ENCODE measurements around the gene MYO18A. TPM values are rescaled to one million over a fixed set of nuclear protein-coding genes. Genes with fewer than 3 reads are reported as not detected.

The MYO18A gene
- total RNA-seq, 3 donors from 2014 or later (not counting 1 experiment from before 2014, with no cell fraction given), result 110 to 117 (median 115) TPM

DNA sequence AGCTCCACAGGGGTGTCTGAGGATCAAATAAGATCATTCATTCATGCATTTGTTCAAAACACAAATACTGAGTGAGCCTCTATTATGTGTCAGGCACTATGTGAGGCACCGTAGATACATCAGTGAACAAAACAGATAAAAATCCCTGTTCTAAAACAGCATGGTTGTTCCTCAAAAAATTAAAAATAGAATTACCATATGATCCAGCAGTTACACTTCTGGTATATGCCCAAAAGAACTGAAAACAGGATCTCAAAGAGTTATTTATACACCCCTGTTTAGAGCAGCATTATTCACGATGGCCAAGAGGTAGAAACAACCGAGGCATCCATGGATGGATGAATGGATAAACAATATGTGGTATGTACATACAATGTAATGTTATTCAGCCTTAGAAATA, 121.8 kb downstream of the MYO18A start:
- 90% methylated on average over 3 of the region's 3 CpGs for WGBS (ENCODE audit: insufficient coverage)
- Mint-ChIP-seq H3K27me3 (ENCODE audit: low read depth in 2 of 2) (no peaks in the 10 kb centered on the region), H3K4me1 (no peaks in the 10 kb centered on the region), H3K27ac (no peak overlapping the region), H3K36me3 (no peaks in the 10 kb centered on the region), H3K9me3 (no peaks in the 10 kb centered on the region), H3K4me3 (no peak overlapping the region)
- Histone ChIP-seq H3K4me1 (ENCODE audit: control insufficient read depth, insufficient read depth, low read length) (no peaks in the 10 kb centered on the region), H3K27ac (ENCODE audit: low read length) (no peak overlapping the region), H3K27me3 (ENCODE audit: control insufficient read depth, insufficient read depth, low read length) (no peaks in the 10 kb centered on the region), H3K9me3 (ENCODE audit: control insufficient read depth, insufficient read depth, low read length) (no peaks in the 10 kb centered on the region), H3K36me3 (ENCODE audit: control insufficient read depth, insufficient read depth, low read length) (no peaks in the 10 kb centered on the region), H3K4me3 (ENCODE audit: low read length) (no peak overlapping the region)
- intact Hi-C loops (cut with micrococcal nuclease), result no loop called here
- DNase-seq (no peak), ATAC-seq (no peak)
- TF ChIP-seq, protein P1, sequence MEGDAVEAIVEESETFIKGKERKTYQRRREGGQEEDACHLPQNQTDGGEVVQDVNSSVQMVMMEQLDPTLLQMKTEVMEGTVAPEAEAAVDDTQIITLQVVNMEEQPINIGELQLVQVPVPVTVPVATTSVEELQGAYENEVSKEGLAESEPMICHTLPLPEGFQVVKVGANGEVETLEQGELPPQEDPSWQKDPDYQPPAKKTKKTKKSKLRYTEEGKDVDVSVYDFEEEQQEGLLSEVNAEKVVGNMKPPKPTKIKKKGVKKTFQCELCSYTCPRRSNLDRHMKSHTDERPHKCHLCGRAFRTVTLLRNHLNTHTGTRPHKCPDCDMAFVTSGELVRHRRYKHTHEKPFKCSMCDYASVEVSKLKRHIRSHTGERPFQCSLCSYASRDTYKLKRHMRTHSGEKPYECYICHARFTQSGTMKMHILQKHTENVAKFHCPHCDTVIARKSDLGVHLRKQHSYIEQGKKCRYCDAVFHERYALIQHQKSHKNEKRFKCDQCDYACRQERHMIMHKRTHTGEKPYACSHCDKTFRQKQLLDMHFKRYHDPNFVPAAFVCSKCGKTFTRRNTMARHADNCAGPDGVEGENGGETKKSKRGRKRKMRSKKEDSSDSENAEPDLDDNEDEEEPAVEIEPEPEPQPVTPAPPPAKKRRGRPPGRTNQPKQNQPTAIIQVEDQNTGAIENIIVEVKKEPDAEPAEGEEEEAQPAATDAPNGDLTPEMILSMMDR (IDR thresholded peaks at IDR 0.05), result no peak

DNA sequence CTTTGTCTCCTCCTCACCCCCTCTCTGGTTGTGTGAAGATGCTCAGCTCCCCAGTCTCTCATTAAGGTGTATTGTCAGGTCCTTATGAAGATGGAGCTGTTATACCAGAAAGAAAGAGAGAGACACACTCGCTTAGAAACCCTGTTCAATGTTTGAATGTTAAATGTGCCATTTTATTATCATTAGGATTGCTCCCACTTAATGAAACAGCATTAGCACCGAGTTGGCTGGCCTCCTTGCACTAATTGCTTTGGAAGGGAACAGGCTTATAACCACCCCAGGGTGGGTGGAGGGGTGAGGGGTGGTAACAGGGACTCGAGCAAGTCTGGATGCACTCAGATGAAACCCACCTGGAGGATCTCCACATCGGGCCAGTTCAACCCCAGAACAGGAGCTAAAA, 122.8 kb downstream of the MYO18A start:
- no peaks in the 10 kb centered on the region for H3K9me3 Mint-ChIP-seq
- no peaks in the 10 kb centered on the region for H3K36me3 ChIP-seq (ENCODE audit: control insufficient read depth, insufficient read depth, low read length)
- no peaks in the 10 kb centered on the region for H3K9me3 ChIP-seq (ENCODE audit: control insufficient read depth, insufficient read depth, low read length)
- H3K27me3 Mint-ChIP-seq (ENCODE audit: low read depth in 2 of 2), result no peaks in the 10 kb centered on the region
- intact Hi-C loops (cut with micrococcal nuclease), result no loop called here
- no peak overlapping the region for H3K4me3 Mint-ChIP-seq
- no peak overlapping the region for H3K4me3 ChIP-seq (ENCODE audit: low read length)
- H3K27ac Mint-ChIP-seq, result no peak overlapping the region
- H3K27me3 ChIP-seq (ENCODE audit: control insufficient read depth, insufficient read depth, low read length), result no peaks in the 10 kb centered on the region
- TF ChIP-seq, protein P1 (IDR thresholded peaks at IDR 0.05), result no peak
- H3K4me1 ChIP-seq (ENCODE audit: control insufficient read depth, insufficient read depth, low read length), result no peaks in the 10 kb centered on the region
- DNase-seq, result no peak
- H3K4me1 Mint-ChIP-seq, result no peaks in the 10 kb centered on the region
- no peak overlapping the region for H3K27ac ChIP-seq (ENCODE audit: low read length)
- ATAC-seq, result no peak
- no peaks in the 10 kb centered on the region for H3K36me3 Mint-ChIP-seq
- WGBS (ENCODE audit: insufficient coverage), result 89% methylated on average over 3 of the region's 4 CpGs

DNA sequence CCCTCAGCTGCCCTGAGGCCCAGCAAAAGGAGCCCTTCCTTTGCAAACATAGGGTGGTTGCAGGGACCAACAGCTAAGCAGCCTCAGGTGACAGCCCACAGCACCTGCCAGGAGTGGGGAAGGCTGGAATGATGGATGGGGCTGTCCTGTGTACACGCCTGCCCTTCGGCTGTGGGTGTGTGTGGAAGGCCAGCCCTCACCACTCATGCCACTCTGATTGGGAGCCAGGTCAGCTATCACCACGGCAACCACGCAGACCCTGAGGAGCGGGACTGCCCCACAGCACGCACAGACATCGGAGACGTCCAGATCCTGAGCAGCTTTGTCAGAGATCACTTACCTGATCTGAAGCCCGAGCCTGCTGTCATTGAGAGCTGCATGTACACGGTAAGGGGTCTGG, 125.4 kb downstream of the MYO18A start:
- TF ChIP-seq, protein P1 (IDR thresholded peaks at IDR 0.05), result no peak
- H3K27ac Mint-ChIP-seq, result no peak overlapping the region
- H3K36me3 ChIP-seq (ENCODE audit: control insufficient read depth, insufficient read depth, low read length), result no peaks in the 10 kb centered on the region
- H3K4me3 ChIP-seq (ENCODE audit: low read length), result no peak overlapping the region
- no peaks in the 10 kb centered on the region for H3K4me1 Mint-ChIP-seq
- ATAC-seq (no peak), DNase-seq (no peak)
- H3K27me3 Mint-ChIP-seq (ENCODE audit: low read depth in 2 of 2), result no peaks in the 10 kb centered on the region
- H3K36me3 Mint-ChIP-seq, result no peaks in the 10 kb centered on the region
- no peaks in the 10 kb centered on the region for H3K4me1 ChIP-seq (ENCODE audit: control insufficient read depth, insufficient read depth, low read length)
- 94% methylated on average over 10 of the region's 10 CpGs for whole genome bisulfite sequencing (ENCODE audit: insufficient coverage)
- H3K4me3 Mint-ChIP-seq, result no peak overlapping the region
- intact Hi-C loops (cut with micrococcal nuclease), result no loop called here
- no peaks in the 10 kb centered on the region for H3K27me3 ChIP-seq (ENCODE audit: control insufficient read depth, insufficient read depth, low read length)
- H3K27ac ChIP-seq (ENCODE audit: low read length), result no peak overlapping the region
- no peaks in the 10 kb centered on the region for H3K9me3 ChIP-seq (ENCODE audit: control insufficient read depth, insufficient read depth, low read length)
- H3K9me3 Mint-ChIP-seq, result no peaks in the 10 kb centered on the region

DNA sequence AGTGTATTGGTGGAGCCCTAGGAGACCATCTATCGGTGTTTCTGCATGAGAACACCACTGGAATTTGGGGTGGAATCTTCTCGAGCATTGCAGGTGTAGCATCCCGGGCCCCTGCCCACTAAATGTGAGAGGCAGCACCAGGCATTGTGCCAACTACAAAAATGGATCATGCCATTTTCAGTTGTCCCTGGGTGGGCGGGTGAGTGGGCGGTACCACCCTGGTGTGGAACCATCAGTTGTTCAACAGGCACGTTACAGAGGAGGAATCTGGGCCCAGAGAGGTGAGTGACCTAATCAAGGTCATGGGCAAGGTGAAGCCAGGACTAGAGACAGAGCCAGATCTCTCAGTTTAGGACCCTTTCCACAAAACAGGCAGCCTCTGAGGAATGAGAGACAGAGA, 128.5 kb downstream of the MYO18A start:
- intact Hi-C loops (cut with micrococcal nuclease), result no loop called here
- Histone ChIP-seq H3K27ac (ENCODE audit: low read length) (no peak overlapping the region), H3K4me3 (ENCODE audit: low read length) (no peak overlapping the region), H3K27me3 (ENCODE audit: control insufficient read depth, insufficient read depth, low read length) (no peaks in the 10 kb centered on the region), H3K9me3 (ENCODE audit: control insufficient read depth, insufficient read depth, low read length) (no peaks in the 10 kb centered on the region), H3K36me3 (ENCODE audit: control insufficient read depth, insufficient read depth, low read length) (no peaks in the 10 kb centered on the region), H3K4me1 (ENCODE audit: control insufficient read depth, insufficient read depth, low read length) (no peaks in the 10 kb centered on the region)
- peaks cover 0 to 4% of the 10 kb centered on the region in 2 donors for H3K27me3 Mint-ChIP-seq (ENCODE audit: low read depth in 2 of 2)
- TF ChIP-seq, protein P1 (IDR thresholded peaks at IDR 0.05), result no peak
- H3K9me3 Mint-ChIP-seq, result no peaks in the 10 kb centered on the region
- no peak overlapping the region for H3K4me3 Mint-ChIP-seq
- WGBS (ENCODE audit: insufficient coverage), result 83% methylated on average over 6 of the region's 6 CpGs
- ATAC-seq (no peak), DNase-seq (no peak)
- no peak overlapping the region for H3K27ac Mint-ChIP-seq
- H3K36me3 Mint-ChIP-seq, result no peaks in the 10 kb centered on the region
- no peaks in the 10 kb centered on the region for H3K4me1 Mint-ChIP-seq

All from natural killer cell (primary cell).